Astrocyte (in vitro differentiated cells and primary cell): ENCODE results near the gene PARD3B. TPM values are rescaled to one million over a fixed set of nuclear protein-coding genes. Genes with fewer than 3 reads are reported as not detected.

Experiments used
- DNase-seq: peaks from one replicate; pipeline ENCODE4 v3.0.0-alpha.2; 2010; ENCODE audit warnings: low read depth
- FAIRE-seq: peaks from 2 replicates; lab custom pipeline; 2011; peaks lifted over from hg19 to GRCh38; lab: Jason Lieb, UNC
- H2AFZ ChIP-seq: 2 replicates; pipeline ENCODE4 v1.6.0; 2012; ENCODE audit warnings: low read depth, low read length, inconsistent platforms
- H3K27ac ChIP-seq: 2 replicates; pipeline ENCODE4 v1.5.1; 2011; ENCODE audit warnings: low read depth, low read length, inconsistent platforms
- H3K27me3 ChIP-seq: 2 replicates; pipeline ENCODE4 v1.6.0; 2011; ENCODE audit warnings: low read length, inconsistent platforms; ENCODE audit not compliant: insufficient read depth
- H3K36me3 ChIP-seq: 2 replicates; pipeline ENCODE4 v1.5.1; 2011; ENCODE audit warnings: low read length, inconsistent platforms; ENCODE audit not compliant: insufficient read depth
- H3K4me1 ChIP-seq: 2 replicates; pipeline ENCODE4 v1.5.1; 2011; ENCODE audit warnings: low read length, inconsistent platforms; ENCODE audit not compliant: insufficient read depth
- H3K4me2 ChIP-seq: 2 replicates; pipeline ENCODE4 v1.6.0; 2012; ENCODE audit warnings: low read length, inconsistent platforms
- H3K4me3 ChIP-seq: 2 replicates; pipeline ENCODE4 v1.5.1; 2011; ENCODE audit warnings: low read depth, mild to moderate bottlenecking, low read length, inconsistent platforms; ENCODE audit not compliant: insufficient read depth
- H3K79me2 ChIP-seq: 2 replicates; pipeline ENCODE4 v1.6.0; 2012; ENCODE audit warnings: mild to moderate bottlenecking, low read length, inconsistent platforms; ENCODE audit not compliant: insufficient read depth
- H3K9ac ChIP-seq: 2 replicates; pipeline ENCODE4 v1.6.0; 2012; ENCODE audit warnings: mild to moderate bottlenecking, low read length, inconsistent platforms
- H3K9me3 ChIP-seq: 2 replicates; pipeline ENCODE4 v1.5.1; 2012; ENCODE audit warnings: low read depth, mild to moderate bottlenecking, low read length, inconsistent platforms; ENCODE audit not compliant: insufficient read depth
- H4K20me1 ChIP-seq: 2 replicates; pipeline ENCODE4 v1.6.0; 2012; ENCODE audit warnings: low read length, inconsistent platforms; ENCODE audit not compliant: insufficient read depth
- H3K27ac Mint-ChIP-seq: one replicate; pipeline ENCODE4 v1.8.0; 2021; ENCODE audit warnings: mild to moderate bottlenecking, mixed read lengths; ENCODE audit not compliant: unreplicated experiment
- H3K27me3 Mint-ChIP-seq: one replicate; pipeline ENCODE4 v1.8.0; 2021; ENCODE audit warnings: low read depth, mixed read lengths; ENCODE audit not compliant: unreplicated experiment
- H3K36me3 Mint-ChIP-seq: one replicate; pipeline ENCODE4 v1.8.0; 2021; ENCODE audit warnings: low read depth, mixed read lengths; ENCODE audit not compliant: unreplicated experiment
- H3K4me1 Mint-ChIP-seq: one replicate; pipeline ENCODE4 v1.8.0; 2021; ENCODE audit warnings: low read depth, mixed read lengths; ENCODE audit not compliant: unreplicated experiment
- H3K4me3 Mint-ChIP-seq: one replicate; pipeline ENCODE4 v1.8.0; 2021; ENCODE audit warnings: mild to moderate bottlenecking, moderate library complexity, mixed read lengths; ENCODE audit not compliant: unreplicated experiment
- H3K9me3 Mint-ChIP-seq: one replicate; pipeline ENCODE4 v1.8.0; 2021; ENCODE audit warnings: mild to moderate bottlenecking, mixed read lengths; ENCODE audit not compliant: unreplicated experiment
- EZH2 ChIP-seq: IDR thresholded peaks from 2 replicates; pipeline ENCODE4 v1.6.1; 2012; ENCODE audit warnings: mild to moderate bottlenecking, low read length, inconsistent platforms; ENCODE audit not compliant: insufficient read depth
- total RNA-seq: library from RNA; stranded (reverse); gene quantifications from 2 replicates; pipeline ENCODE4 v1.2.1, GENCODE V29; 2021
- TF ChIP-seq, protein P1 (sequence below): IDR thresholded peaks from 2 replicates; pipeline ENCODE4 v1.5.1; 2011; ENCODE audit warnings: low read depth, mild to moderate bottlenecking, inconsistent platforms, low read length, moderate library complexity; ENCODE audit not compliant: insufficient read depth

PARD3B gene
- total RNA-seq, 1 donor from 2014 or later, result 6.5 TPM

DNA sequence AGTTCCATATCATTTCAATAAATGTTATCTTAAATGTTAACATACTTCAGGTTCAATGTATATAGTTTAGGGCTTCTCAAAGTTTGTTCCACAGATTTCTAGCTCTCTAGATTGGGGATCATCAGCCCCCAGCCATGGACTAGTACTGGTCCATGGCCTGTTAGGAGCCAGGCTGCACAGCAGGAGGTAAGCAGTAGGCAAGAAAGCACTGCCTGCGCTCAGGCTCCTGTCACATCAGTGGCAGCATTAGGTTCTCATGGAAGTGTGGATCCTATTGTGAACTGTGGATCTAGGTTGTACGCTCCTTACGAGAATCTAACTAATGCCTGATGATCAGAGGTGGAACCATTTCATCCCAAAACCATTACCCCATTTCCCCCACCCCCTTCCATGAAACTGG is 531.1 kb downstream of the PARD3B start:
- Mint-ChIP-seq H3K27me3 (no peaks in the 10 kb centered on the region), H3K4me1 (no peaks in the 10 kb centered on the region), H3K27ac (no peak overlapping the region), H3K9me3 (no peaks in the 10 kb centered on the region), H3K4me3 (no peak overlapping the region), H3K36me3 (no peaks in the 10 kb centered on the region)
- TF ChIP-seq, protein P1, sequence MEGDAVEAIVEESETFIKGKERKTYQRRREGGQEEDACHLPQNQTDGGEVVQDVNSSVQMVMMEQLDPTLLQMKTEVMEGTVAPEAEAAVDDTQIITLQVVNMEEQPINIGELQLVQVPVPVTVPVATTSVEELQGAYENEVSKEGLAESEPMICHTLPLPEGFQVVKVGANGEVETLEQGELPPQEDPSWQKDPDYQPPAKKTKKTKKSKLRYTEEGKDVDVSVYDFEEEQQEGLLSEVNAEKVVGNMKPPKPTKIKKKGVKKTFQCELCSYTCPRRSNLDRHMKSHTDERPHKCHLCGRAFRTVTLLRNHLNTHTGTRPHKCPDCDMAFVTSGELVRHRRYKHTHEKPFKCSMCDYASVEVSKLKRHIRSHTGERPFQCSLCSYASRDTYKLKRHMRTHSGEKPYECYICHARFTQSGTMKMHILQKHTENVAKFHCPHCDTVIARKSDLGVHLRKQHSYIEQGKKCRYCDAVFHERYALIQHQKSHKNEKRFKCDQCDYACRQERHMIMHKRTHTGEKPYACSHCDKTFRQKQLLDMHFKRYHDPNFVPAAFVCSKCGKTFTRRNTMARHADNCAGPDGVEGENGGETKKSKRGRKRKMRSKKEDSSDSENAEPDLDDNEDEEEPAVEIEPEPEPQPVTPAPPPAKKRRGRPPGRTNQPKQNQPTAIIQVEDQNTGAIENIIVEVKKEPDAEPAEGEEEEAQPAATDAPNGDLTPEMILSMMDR, result no peak
- Histone ChIP-seq H2AFZ (no peak overlapping the region), H3K27ac (no peak overlapping the region), H3K36me3 (no peaks in the 10 kb centered on the region), H4K20me1 (no peaks in the 10 kb centered on the region), H3K4me1 (no peaks in the 10 kb centered on the region), H3K4me2 (no peak overlapping the region), H3K4me3 (no peak overlapping the region), H3K27me3 (no peaks in the 10 kb centered on the region), H3K9me3 (no peaks in the 10 kb centered on the region), H3K79me2 (no peaks in the 10 kb centered on the region), H3K9ac (no peak overlapping the region)
- FAIRE-seq (no peak), DNase-seq (no peak)

DNA sequence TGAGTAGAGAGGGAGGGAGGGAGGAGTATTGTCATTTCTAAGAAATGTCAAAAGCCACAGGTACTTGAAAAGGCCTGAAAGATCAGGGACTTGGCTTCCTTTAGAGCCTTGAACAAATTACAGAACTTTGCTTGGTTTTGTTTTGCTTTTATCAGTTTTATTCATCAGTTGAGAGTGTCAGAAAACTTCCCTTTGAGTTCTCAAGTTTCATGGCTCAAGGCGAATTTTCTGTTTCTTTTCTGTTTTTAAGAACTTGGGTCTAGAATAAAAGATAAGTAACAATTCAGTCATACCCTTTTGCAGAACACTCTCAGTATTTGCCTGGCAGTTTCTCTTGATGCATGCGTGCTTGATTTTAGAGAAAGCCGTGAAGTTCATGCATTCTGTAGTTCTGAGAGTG is 531.9 kb downstream of the PARD3B start:
- H3K9me3 Mint-ChIP-seq, result no peaks in the 10 kb centered on the region
- no peak overlapping the region for H2AFZ ChIP-seq
- no peak overlapping the region for H3K9ac ChIP-seq
- no peaks in the 10 kb centered on the region for H3K4me1 ChIP-seq
- no peak overlapping the region for H3K4me3 ChIP-seq
- H3K36me3 ChIP-seq, result no peaks in the 10 kb centered on the region
- TF ChIP-seq, protein P1, result no peak
- no peak for TF ChIP-seq EZH2
- no peaks in the 10 kb centered on the region for H3K27me3 ChIP-seq
- H3K27me3 Mint-ChIP-seq, result no peaks in the 10 kb centered on the region
- no peak overlapping the region for H3K4me3 Mint-ChIP-seq
- FAIRE-seq (no peak), DNase-seq (no peak)
- H3K36me3 Mint-ChIP-seq, result no peaks in the 10 kb centered on the region
- H3K4me2 ChIP-seq, result no peak overlapping the region
- no peak overlapping the region for H3K27ac Mint-ChIP-seq
- no peaks in the 10 kb centered on the region for H3K79me2 ChIP-seq
- no peaks in the 10 kb centered on the region for H4K20me1 ChIP-seq
- no peak overlapping the region for H3K27ac ChIP-seq
- no peaks in the 10 kb centered on the region for H3K4me1 Mint-ChIP-seq
- H3K9me3 ChIP-seq, result no peaks in the 10 kb centered on the region

DNA sequence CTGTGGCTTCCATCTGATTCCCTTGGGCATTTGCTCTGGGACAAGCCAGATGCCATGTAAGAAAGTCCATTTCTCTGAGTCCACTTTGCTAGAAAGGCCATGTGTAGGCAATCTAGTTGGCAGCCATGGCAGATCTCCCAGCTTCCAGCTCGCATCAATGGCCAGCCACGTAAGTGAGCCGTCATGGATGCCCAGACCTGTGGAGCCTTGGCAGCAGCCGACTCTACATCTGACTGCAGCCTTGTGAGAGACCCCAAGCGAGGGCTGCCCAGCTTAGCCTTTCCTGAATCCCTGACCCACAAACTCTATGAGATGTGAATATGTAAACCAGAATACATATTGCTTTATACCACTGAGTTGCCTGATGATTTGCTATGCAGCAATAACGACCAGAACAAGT is 533.5 kb downstream of the PARD3B start:
- Histone ChIP-seq H3K27me3 (no peaks in the 10 kb centered on the region), H2AFZ (no peak overlapping the region), H3K79me2 (no peaks in the 10 kb centered on the region), H4K20me1 (no peaks in the 10 kb centered on the region), H3K27ac (no peak overlapping the region), H3K9ac (no peak overlapping the region), H3K9me3 (no peaks in the 10 kb centered on the region), H3K4me1 (no peaks in the 10 kb centered on the region), H3K36me3 (no peaks in the 10 kb centered on the region), H3K4me3 (no peak overlapping the region), H3K4me2 (no peak overlapping the region)
- FAIRE-seq, result no peak
- Mint-ChIP-seq H3K9me3 (no peaks in the 10 kb centered on the region), H3K4me3 (no peak overlapping the region), H3K27me3 (no peaks in the 10 kb centered on the region), H3K27ac (no peak overlapping the region), H3K4me1 (no peaks in the 10 kb centered on the region), H3K36me3 (no peaks in the 10 kb centered on the region)
- no peak for TF ChIP-seq EZH2
- TF ChIP-seq, protein P1, result no peak
- no peak for DNase-seq
